Measurements from ENCODE around the gene CILP.
"Not testable (repeated sequence)": the region's sequence is repeated elsewhere in the genome, so short reads cannot be mapped to it uniquely, and the experiment has no call there.

Gene CILP

DNA sequence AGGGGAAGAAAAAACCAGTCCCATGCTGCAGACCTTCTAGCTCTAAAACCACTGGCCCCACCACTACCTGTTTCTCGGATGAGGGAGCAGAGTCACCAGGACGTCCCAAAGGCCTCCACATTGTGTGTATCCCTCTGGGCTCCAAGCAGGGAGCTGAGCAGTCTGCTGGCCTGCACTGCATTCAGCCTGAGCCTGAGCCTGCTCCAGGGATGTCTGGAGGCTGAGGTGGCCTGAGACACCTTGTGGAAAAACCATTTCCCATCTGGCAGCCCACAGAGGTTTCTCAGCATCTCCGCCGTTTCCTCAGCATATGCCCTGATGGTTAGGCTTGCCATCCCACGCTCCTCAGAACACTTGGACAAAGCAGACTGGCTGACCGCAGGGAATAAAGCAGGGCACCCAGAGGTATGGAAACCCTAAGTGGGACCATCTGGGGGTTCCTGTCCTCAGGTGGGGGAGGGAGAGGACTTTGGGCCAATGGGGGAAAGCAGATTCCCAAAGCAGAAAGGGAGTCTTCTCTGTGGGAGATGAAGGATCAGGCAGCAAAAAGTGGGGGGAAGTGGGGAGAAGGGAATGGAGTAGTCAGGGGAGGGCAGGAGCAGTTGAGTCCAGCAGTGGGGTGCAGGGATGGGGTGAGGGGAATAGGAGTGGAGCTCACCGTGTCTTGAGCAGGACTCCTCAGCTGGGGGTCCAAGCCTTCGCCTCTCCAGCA is at the start of gene CILP:
Gene CILP, minus strand, starts transcription at position 704 of the 712 bp plus-strand sequence. CDS start 1,718 bp downstream, outside the sequence.
- DNase-seq: no peak

- no peak for DNase-seq
These were observed 49.7 kb upstream of the CILP start for GRCh38 chr15:65260968-65261367.

DNA sequence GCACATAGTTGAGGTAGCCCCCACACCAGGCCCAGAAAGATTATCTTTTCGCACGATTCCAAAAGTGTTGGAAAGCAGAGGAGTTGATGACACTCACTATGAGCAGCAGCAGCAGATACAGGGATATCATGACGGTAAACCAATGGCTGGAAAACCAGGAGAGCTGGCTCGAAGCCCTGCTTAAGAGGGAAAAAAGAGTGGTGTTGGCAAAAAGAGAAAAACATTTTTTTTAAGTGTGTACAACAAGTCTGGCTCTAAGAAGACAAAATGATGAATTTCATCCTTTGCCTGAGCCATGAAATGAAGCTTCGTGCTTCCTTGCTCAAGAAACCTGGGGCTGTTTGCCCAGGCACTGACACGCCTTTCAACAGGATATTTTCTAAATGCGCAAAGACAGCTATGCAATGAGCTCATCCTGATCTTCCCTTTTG is 48.1 kb upstream of the CILP start:
- no peak for DNase-seq

GRCh38 chr15:65258375-65259262 is 47.3 kb upstream of the CILP start:
- DNase-seq: no peak

DNA sequence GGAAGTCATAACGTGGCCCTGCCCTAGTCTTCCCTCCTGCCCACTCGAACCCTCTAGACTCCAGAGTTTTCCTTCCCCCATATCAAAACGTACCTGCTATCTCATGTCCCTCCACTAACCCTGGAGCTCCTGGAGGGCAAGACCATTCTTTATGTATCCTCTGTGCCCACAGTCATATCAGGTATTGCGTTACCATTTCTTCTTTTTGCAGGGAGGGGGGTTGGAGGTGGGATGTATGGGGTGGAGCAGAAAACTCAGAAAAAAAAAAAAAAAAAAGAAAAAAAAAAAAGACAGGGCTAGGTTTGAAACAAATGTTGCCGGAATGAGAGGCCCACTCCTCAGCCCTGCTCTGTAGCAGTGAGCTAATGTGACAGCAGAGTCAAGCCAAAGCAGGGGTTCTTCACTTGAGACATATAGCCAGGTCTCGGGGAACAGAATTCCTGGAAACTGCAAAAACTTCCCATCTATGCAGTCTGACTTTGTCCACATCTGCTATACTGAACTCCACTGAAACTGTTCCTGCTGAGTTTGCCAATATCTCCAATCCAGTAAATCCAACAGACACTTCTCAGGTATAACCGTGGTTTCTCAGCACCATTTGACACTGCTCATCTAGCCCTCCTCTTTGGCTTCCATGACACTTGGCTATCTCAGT is 44.3 kb upstream of the CILP start:
- DNase-seq: no peak

DNA sequence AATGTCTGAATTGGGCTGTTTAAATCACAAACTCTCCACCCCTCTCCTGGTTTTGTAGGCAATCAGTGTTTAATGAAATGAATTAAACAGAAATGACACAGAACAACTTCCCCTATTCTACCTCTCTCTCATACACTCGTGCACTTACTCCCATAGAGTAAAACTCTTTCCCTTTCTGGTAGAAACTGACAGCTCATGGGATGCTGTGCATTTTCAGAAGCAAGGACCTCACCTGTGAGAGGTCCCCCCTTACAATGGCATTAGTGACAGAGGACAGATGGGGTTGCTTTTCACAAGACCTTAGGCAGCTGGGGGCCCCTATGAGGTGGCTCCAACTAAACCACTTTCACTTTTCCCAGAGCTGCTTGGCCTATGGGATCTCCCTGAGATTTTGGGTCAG is 43.5 kb upstream of the CILP start:
- DNase-seq: no peak

GRCh38 chr15:65254356-65254755 is 43.1 kb upstream of the CILP start:
- DNase-seq: no peak

DNA sequence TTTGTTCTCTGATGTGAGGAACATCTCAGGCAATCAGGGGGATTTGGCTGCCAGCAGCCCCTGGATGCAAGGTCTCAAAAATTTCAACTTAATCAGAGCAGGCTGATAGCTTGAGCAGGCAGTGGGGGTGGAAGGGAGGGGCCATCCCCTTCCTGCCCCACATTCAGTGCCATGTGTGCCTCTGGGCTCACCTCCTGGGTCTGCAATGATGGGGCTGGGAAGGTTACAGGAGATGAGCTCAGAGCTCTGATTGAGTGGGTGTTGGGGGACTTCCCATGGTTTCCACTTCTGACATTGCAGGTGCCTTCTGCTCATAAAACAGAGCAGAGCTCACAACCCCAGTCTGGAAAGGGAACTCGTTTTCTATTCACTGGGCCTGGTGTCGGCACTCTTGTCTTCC is 38.4 kb upstream of the CILP start:
- peak; percentile 40 to 65 (median 55) for DNase-seq

- no peak for DNase-seq
These were observed 37.4 kb upstream of the CILP start for GRCh38 chr15:65248511-65249255.

DNA sequence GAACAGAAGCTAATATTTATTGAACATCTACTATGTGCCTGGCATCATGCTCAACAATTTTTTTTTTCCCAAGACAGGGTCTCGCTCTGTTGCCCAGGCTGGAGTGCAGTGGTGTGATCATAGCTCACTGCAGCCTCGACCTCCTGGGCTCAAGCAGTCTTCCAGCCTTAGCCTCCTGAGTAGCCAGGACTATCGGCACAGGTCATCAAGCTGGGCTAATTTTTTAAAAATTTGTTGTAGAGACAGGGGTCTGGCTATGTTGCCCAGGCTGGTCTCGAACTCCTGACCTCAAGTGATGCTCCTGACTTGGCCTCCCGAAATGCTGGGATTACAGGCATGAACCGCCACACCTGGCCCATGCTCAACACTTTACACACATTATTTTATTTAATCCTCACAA is 35.7 kb upstream of the CILP start:
- DNase-seq: no peak

DNA sequence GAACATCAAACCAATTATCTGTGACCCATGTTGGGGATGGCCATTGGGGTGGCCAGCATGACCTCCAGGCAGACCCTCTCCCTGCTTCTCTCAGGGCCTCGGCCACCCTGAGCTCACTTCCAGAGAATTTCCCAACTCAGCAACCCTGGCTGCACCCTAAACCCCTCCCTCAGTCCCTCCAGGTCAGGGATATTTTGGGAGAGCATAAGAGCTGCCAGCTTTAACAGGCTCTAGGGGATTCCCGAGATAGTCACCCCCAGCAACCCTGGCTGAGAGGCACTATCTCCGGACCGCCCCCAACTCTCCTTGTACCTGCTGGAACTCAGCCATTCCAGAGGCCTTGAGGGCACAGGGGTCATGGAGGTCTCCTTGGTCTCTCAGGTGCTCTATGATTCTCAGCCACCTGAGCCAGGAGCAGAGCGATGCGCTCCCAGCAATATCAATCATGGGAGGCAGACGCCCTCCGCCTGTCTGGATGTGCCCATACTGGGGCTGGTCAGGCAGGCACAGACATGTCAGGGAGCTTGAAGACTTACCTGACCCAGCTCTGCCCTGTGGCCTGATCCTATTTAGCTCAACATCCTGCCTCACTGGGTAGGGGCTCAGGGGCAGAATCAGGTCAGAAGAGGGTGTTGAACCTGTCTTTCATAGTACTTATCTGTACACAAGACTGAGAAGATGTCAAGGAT is 34.9 kb upstream of the CILP start:
- no peak for DNase-seq

- DNase-seq: no peak
These were observed 34.0 kb upstream of the CILP start for GRCh38 chr15:65245096-65245856.

DNA sequence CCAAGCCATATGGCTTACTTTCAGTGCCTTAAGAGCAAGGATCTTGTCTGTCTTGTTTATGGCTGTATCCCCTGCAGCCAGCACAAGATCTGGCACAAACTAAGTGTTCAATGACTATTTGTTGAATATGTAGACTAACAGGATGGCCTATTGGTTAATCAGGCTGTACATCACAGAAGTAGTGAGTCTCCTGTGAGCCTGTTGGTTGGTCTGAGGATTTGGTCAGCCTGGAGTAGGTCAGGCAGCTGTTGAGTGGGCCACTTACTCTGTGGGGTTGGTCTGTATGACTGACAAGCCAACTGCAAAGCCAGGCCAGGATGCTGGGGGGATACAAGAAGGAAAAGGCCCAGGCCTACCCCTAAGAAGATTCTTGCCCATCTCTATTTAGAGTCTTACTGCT is 33.4 kb upstream of the CILP start:
- no peak for DNase-seq

- DNase-seq: not testable (repeated sequence)
These were observed 25.2 kb upstream of the CILP start for GRCh38 chr15:65236443-65236842.

GRCh38 chr15:65233696-65234095 is 22.4 kb upstream of the CILP start:
- no peak for DNase-seq

DNA sequence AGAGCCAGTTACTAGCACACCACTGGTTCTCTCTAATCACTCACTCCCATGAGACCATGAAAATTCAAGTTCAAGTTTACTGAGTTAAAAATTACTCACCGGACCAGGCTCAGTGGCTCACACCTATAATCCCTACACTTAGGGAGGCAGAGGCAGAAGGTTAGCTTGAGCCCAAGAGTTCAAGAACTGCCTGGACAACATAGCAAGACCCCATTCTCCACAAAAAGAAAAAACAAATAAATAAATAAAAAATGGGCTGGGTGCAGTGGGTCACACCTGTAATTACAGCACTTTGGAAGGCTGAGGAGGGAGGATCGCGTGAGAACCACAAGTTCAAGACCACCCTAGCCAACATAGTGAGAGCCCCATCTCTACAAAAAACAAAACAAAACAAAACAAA is 21.2 kb upstream of the CILP start:
- DNase-seq: no peak

DNA sequence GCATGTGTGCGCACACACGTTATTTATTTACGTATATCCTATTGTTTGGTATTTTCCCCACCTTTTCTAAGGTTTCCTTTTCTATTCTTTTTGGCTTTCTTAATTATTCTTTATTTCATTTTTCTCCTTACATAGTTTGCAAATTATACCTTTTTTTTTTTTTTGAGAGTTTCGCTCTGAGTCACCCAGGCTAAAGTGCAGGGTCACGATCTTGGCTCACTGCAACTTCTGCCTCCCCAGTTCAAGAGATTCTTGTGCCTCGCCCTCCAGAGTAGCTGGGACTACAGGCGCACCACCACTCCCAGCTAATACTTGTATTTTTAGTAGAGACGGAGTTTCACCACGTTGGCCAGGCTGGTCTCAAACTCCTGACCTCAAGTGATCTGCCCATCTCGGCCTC is 20.0 kb upstream of the CILP start:
- no peak for DNase-seq

- DNase-seq: not testable (repeated sequence)
These were observed 15.6 kb upstream of the CILP start for GRCh38 chr15:65226901-65227300.

DNA sequence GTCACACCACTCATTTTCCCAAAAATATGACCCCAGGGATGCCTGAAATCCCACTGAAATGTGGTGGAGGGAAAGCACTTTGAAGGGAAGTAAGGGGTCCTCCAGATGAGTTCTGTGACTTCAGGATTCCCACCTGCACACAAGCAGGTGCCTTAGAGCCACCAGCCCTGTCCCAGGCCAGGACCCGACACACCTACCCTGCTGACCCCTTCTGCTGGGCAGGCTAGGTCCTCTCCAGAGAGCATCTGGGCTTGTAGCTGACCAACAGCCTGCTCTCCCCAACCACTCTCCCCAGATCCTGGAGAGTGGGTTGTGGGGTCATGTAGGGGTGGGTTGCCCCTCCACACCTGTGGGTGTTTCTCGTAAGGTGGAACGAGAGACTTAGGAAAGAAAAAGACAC is 14.9 kb upstream of the CILP start:
- DNase-seq: no peak

DNA sequence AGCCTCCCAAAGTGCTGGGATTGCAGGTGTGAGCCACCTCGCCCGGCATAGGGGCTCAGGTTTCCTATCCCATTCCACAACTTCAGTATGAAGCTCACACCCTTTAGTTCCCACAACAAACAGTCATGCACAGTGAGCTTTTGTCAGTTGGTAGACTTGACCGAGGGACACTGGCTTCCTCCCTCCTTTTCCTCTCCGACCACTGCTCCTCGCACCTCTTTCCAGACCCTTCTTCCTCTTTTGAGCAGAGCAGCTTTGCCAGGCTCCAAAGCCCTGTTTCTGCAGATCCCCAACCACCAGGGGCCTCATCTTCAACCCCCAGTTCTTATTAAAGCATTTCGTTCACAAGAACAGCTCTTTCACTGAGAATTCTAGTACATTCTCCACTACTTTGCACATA is 12.7 kb upstream of the CILP start:
- peak in 2 of 3 donors; percentile 3 to 15 for DNase-seq

GRCh38 chr15:65222891-65223290 is 11.6 kb upstream of the CILP start:
- no peak for DNase-seq
